MCF 10A (cell line): ENCODE measurements around the gene SLC4A2. TPM values are rescaled to one million over a fixed set of nuclear protein-coding genes. Genes with fewer than 3 reads are reported as not detected.

Source experiments
- BruUV-seq: library from RNA; stranded (reverse); fragments of 400-500 nt; replicated peaks from 2 replicates; lab custom pipeline; 2021; lab: Mats Ljungman, UMichigan
- CTCF ChIA-PET: fragments of 300-600 bp; sonication (Branson Sonifier 250); formaldehyde crosslinking; extraction: SDS; loops from one replicate; lab custom pipeline; 2021; ENCODE audit warnings: antibody characterized with exemption, inconsistent platforms; lab: Yijun Ruan, JAX
- POLR2A ChIA-PET: fragments of 300-600, 350-650 bp; sonication (Branson Sonifier 250); formaldehyde crosslinking; extraction: SDS; loops from one replicate; lab custom pipeline; 2020; ENCODE audit warnings: antibody characterized with exemption, inconsistent platforms; lab: Yijun Ruan, JAX
- DNase-seq: peaks from one replicate; pipeline ENCODE4 v3.0.0-alpha.2; 2018; ENCODE audit not compliant: unreplicated experiment
- H3K27ac Mint-ChIP-seq: one replicate; pipeline ENCODE4 v1.8.0; 2022; ENCODE audit warnings: mild to moderate bottlenecking, low read depth, mixed read lengths; ENCODE audit not compliant: unreplicated experiment
- H3K27me3 Mint-ChIP-seq: one replicate; pipeline ENCODE4 v1.8.0; 2022; ENCODE audit warnings: mixed read lengths; ENCODE audit not compliant: insufficient read depth, unreplicated experiment
- H3K36me3 Mint-ChIP-seq: one replicate; pipeline ENCODE4 v1.8.0; 2022; ENCODE audit warnings: mild to moderate bottlenecking, moderate library complexity, mixed read lengths; ENCODE audit not compliant: insufficient read depth, unreplicated experiment
- H3K4me1 Mint-ChIP-seq: one replicate; pipeline ENCODE4 v1.8.0; 2022; ENCODE audit warnings: mixed read lengths; ENCODE audit not compliant: insufficient read depth, unreplicated experiment
- H3K4me3 Mint-ChIP-seq: one replicate; pipeline ENCODE4 v1.8.0; 2022; ENCODE audit warnings: mild to moderate bottlenecking, moderate library complexity, mixed read lengths; ENCODE audit not compliant: unreplicated experiment
- H3K9me3 Mint-ChIP-seq: one replicate; pipeline ENCODE4 v1.8.0; 2022; ENCODE audit warnings: mixed read lengths; ENCODE audit not compliant: unreplicated experiment
- intact Hi-C: fragments of 100-400 bp; cut with micrococcal nuclease; formaldehyde crosslinking; loops from 2 replicates; pipeline ENCODE4 v1.14.1; 2022
- total RNA-seq: library from RNA; stranded (reverse); gene quantifications from 2 replicates; pipeline ENCODE4 v1.2.3, GENCODE V29; 2022
- TF ChIP-seq, protein P1 (sequence below): fragments of 200-600 bp; IDR thresholded peaks from one replicate; pipeline ENCODE4 v1.8.0; 2022; ENCODE audit warnings: antibody characterized with exemption, mild to moderate bottlenecking; ENCODE audit not compliant: unreplicated experiment

SLC4A2 gene
- total RNA-seq, 1 experiment from 2014 or later = 112 TPM

DNA sequence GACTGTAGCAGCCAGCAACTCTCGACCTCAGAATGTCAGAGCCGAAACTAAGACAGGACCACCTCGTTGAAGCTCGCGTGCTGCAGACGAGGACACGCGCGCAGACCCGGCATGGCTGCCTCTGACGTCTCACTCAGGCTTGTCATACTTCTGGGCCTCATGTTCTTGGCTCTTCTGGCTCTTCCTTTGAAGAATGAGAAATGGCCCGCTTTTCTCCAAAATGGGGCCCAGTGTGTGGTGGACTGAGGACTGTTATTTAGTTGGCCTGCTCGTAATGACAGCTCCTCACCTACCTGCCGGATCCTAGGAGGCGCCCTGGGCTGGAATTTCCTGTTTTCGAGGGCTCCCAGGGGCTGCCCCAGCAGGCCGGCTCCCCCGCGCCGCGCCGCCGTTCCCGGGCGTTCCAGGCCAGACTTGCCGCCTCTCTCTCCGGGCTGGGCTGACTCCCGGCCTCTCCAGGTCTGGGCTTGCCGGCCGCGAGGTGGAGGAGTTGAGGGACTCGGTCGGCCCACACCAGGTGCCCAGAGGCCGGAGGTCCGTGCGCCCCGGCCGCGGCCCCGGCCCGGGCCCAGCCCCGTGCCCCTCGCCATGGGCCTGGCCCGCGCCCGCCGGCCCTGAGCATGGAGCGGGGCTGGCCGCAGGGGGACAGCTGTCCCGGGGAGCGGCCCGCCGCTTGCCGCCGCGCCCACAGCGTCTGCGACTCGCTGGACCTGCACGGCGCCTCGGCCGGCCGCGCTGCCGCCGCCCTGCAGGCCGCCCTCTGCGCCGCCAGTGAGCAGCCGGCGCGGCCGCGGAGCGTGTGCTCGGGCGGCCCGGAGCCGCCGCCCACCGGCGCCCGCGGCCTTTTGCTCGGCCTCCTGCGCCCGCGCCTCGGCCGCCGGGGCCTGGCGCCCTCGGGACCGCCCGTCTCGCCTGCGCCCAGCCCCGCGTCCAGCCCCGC is 55.0 kb downstream of the SLC4A2 start:
- intact Hi-C loops = loop anchor here (5.0 kb wide), 2 partner anchors 147 to 337 kb away; no protein-coding TSS in a partner anchor
- no TSS peak for BruUV-seq

DNA sequence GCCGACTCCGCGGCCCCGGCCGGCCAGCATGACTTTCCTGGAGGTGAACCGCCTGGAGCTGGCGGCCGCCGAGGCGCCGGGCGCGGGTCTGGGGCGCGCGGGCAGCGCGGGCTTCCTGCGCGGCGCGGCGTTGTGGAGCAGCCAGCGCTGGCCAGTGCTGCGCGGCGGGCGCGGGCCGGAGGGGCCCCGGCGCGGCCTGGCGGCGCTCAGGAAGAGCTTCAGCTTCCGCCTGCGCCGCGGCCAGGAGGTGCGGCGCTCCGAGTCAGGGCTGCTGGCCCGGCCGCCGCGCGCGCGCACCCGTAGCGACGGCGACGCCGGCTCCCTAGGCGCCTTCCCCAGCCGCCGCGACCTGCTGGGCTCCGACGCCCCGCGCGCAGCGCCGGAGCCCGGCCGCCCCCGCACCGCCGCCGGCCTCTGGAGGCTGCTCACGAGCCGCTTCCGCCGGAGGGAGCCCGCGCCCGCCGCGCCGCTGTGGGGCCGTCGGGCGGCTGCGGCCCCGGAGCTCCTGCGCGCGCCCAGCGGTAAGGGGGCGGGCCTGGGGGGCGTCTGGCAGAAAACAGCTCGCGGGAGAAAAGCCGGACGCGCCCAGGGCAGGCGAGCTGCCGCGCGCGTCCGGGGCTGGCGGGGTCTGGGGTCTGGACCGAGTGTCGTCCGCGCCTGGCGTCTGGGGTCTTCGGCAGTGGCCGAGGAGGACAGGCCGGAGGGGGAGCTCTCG is 55.9 kb downstream of the SLC4A2 start:
- TF ChIP-seq, protein P1, sequence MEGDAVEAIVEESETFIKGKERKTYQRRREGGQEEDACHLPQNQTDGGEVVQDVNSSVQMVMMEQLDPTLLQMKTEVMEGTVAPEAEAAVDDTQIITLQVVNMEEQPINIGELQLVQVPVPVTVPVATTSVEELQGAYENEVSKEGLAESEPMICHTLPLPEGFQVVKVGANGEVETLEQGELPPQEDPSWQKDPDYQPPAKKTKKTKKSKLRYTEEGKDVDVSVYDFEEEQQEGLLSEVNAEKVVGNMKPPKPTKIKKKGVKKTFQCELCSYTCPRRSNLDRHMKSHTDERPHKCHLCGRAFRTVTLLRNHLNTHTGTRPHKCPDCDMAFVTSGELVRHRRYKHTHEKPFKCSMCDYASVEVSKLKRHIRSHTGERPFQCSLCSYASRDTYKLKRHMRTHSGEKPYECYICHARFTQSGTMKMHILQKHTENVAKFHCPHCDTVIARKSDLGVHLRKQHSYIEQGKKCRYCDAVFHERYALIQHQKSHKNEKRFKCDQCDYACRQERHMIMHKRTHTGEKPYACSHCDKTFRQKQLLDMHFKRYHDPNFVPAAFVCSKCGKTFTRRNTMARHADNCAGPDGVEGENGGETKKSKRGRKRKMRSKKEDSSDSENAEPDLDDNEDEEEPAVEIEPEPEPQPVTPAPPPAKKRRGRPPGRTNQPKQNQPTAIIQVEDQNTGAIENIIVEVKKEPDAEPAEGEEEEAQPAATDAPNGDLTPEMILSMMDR = no peak
- intact Hi-C loops = no loop called here
- ChIA-PET CTCF (interaction anchor here (0.6 to 15.6 kb wide), 8 partner anchors 8 to 216 kb away, joined by 3 to 315 read pairs (median 5); partner anchors contain the start of genes AGAP3 and TMUB1), POLR2A (interaction anchor here (0.6 to 8.4 kb wide), 14 partner anchors 8 to 226 kb away, joined by 3 to 128 read pairs (median 6); partner anchors contain the start of genes ABCB8, ABCF2, AGAP3 and CDK5)
- H3K9me3 Mint-ChIP-seq = no peaks in the 10 kb centered on the region
- H3K27me3 Mint-ChIP-seq = no peaks in the 10 kb centered on the region
- H3K27ac Mint-ChIP-seq = peak overlapping the region; percentile 84
- no TSS peak for BruUV-seq
- DNase-seq = peak; percentile 15
- peak overlapping the region; percentile 85 for H3K4me3 Mint-ChIP-seq
- peaks cover 31% of the 10 kb centered on the region for H3K36me3 Mint-ChIP-seq
- peaks cover 33% of the 10 kb centered on the region for H3K4me1 Mint-ChIP-seq

More for the DNA sequence above, 55.0 kb downstream of the SLC4A2 start:
- POLR2A ChIA-PET = interaction anchor here (0.8 to 8.4 kb wide), 12 partner anchors 10 to 113 kb away, joined by 3 to 128 read pairs (median 4); partner anchors contain the start of genes ABCB8, ABCF2, AGAP3 and FASTK
- H3K4me3 Mint-ChIP-seq = peak overlapping the region; percentile 63
- no peaks in the 10 kb centered on the region for H3K27me3 Mint-ChIP-seq
- CTCF ChIA-PET = interaction anchor here (0.7 to 15.6 kb wide), 9 partner anchors 9 to 216 kb away, joined by 3 to 315 read pairs (median 8); partner anchors contain the start of genes AGAP3, CDK5, SLC4A2 and TMUB1
- H3K4me1 Mint-ChIP-seq = peaks cover 37% of the 10 kb centered on the region
- TF ChIP-seq, protein P1 = no peak
- peak overlapping the region; percentile 59 for H3K27ac Mint-ChIP-seq
- DNase-seq = peak; percentile 59
- H3K9me3 Mint-ChIP-seq = no peaks in the 10 kb centered on the region
- H3K36me3 Mint-ChIP-seq = peaks cover 31% of the 10 kb centered on the region

DNA sequence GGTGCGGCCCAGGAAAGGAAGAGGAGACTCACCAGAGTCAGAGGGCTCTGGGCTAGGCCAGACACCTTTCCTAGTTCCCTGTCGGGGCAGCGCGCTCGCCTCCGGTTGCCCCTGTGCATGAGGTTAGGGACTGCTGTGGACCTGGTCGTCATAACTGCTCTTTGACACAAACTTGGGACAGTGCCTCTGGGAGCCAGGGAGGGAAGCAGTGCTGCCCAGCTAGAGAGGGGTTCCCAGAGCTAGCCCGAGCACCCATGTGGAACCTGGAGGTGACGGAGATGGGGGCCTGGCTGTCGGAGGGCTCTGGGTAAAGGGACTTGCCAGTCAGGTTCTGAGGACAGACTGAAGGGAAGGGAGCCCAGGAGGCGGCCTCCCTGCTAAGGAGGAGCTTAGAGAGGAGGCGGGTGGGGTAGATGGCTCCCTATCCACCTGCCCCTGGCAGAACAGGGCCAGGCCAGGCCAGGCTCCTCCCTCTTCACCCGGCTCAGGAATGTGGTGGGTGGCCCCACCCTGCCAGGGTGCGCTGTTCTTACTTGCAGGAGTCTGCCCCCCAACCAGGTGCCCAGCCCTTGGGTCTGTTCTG is 56.5 kb downstream of the SLC4A2 start:
- intact Hi-C loops = no loop called here
- POLR2A ChIA-PET = interaction anchor here (0.6 to 8.4 kb wide), 17 partner anchors 8 to 225 kb away, joined by 3 to 128 read pairs (median 4); partner anchors contain the start of genes ABCB8, ABCF2, AGAP3 and CDK5

More for the DNA sequence above, 56.5 kb downstream of the SLC4A2 start:
- Mint-ChIP-seq H3K4me1 (peaks cover 28% of the 10 kb centered on the region), H3K27ac (peak overlapping the region; percentile 84), H3K9me3 (no peaks in the 10 kb centered on the region), H3K36me3 (peaks cover 35% of the 10 kb centered on the region), H3K27me3 (no peaks in the 10 kb centered on the region), H3K4me3 (peak overlapping the region; percentile 85)
- DNase-seq = peak; percentile 84
- CTCF ChIA-PET = interaction anchor here (0.5 to 15.6 kb wide), 9 partner anchors 9 to 1882 kb away, joined by 3 to 315 read pairs (median 4); partner anchors contain the start of genes ABCB8, AGAP3 and TMUB1
- TF ChIP-seq, protein P1 = no peak
- no TSS peak for BruUV-seq
